Neural progenitor cell (in vitro differentiated cells): Measurements from ENCODE around the gene TSPAN32.

Source experiments
- CTCF ChIP-seq: fragments of 200-600 bp; sonication (generic); IDR thresholded peaks from 2 replicates; pipeline ENCODE4 v1.5.1; 2017; ENCODE audit warnings: antibody characterized with exemption, mild to moderate bottlenecking
- EZH2 ChIP-seq: fragments of 200-600 bp; sonication (generic); IDR thresholded peaks from 2 replicates; pipeline ENCODE4 v1.6.1; 2017; ENCODE audit warnings: antibody characterized with exemption, mild to moderate bottlenecking, moderate library complexity

- TF ChIP-seq CTCF (no peak), EZH2 (no peak)
Observed at GRCh38 chr11:2256951-2257700, 44.7 kb upstream of the TSPAN32 start.
